WTC11 (cell line): ENCODE measurements around the gene TBL1XR1. TPM values are rescaled to one million over a fixed set of nuclear protein-coding genes. Genes with fewer than 3 reads are reported as not detected.

Source experiments
- ATAC-seq: fragments of 200-7000 bp; cut with Tn5 transposase; 2 replicates; pipeline ENCODE4 v1.10.0; 2021; ENCODE audit warnings: mild to moderate bottlenecking, moderate library complexity
- CTCF ChIA-PET: fragments of 300-600 bp; sonication (Branson Sonifier 250); formaldehyde crosslinking; loops from one replicate; lab custom pipeline; 2021; ENCODE audit warnings: antibody characterized with exemption; lab: Charles Lee
- POLR2A ChIA-PET: fragments of 350-600 bp; sonication (Branson Sonifier 250); formaldehyde crosslinking; loops from one replicate; lab custom pipeline; 2021; ENCODE audit warnings: antibody characterized with exemption; lab: Charles Lee
- DNase-seq: peaks from one replicate; pipeline ENCODE4 v3.0.0; 2021; ENCODE audit warnings: low spot score
- H3K27ac Mint-ChIP-seq: 2 replicates; pipeline ENCODE4 v1.8.0; 2021; ENCODE audit warnings: mixed read lengths
- H3K27me3 Mint-ChIP-seq: 2 replicates; pipeline ENCODE4 v1.8.0; 2021; ENCODE audit warnings: low read depth, mild to moderate bottlenecking, moderate library complexity, mixed read lengths
- H3K36me3 Mint-ChIP-seq: 2 replicates; pipeline ENCODE4 v1.8.0; 2021; ENCODE audit warnings: mixed read lengths
- H3K4me1 Mint-ChIP-seq: 2 replicates; pipeline ENCODE4 v1.8.0; 2022; ENCODE audit warnings: mixed read lengths
- H3K4me3 Mint-ChIP-seq: 2 replicates; pipeline ENCODE4 v1.8.0; 2021; ENCODE audit warnings: mild to moderate bottlenecking, moderate library complexity, mixed read lengths
- H3K9me3 Mint-ChIP-seq: 2 replicates; pipeline ENCODE4 v1.8.0; 2021; ENCODE audit warnings: mixed read lengths
- CBFB ChIP-seq: sonication (generic); formaldehyde crosslinking; IDR thresholded peaks from 2 replicates; pipeline ENCODE4 v1.8.1; 2022; ENCODE audit warnings: mild to moderate bottlenecking, low read depth, missing genetic modification reagents
- E2F5 ChIP-seq: sonication (generic); formaldehyde crosslinking; IDR thresholded peaks from 2 replicates; pipeline ENCODE4 v1.8.1; 2022; ENCODE audit warnings: mild to moderate bottlenecking, moderate library complexity, missing genetic modification reagents
- ESRRA ChIP-seq: sonication (generic); formaldehyde crosslinking; IDR thresholded peaks from 2 replicates; pipeline ENCODE4 v1.8.1; 2022; ENCODE audit warnings: mild to moderate bottlenecking, missing genetic modification reagents, borderline replicate concordance
- FOXJ3 ChIP-seq: sonication (generic); formaldehyde crosslinking; IDR thresholded peaks from 2 replicates; pipeline ENCODE4 v1.9.0; 2021; ENCODE audit warnings: missing genetic modification reagents, mild to moderate bottlenecking, borderline replicate concordance
- JAZF1 ChIP-seq: fragments of 250-450 bp; sonication (Bioruptor Pico); IDR thresholded peaks from 2 replicates; pipeline ENCODE4 v1.9.0; 2021; ENCODE audit warnings: moderate library complexity, mild to moderate bottlenecking, inconsistent platforms
- MXD4 ChIP-seq: fragments of 250-450 bp; sonication (Bioruptor Pico); IDR thresholded peaks from 2 replicates; pipeline ENCODE4 v1.8.0; 2021; ENCODE audit warnings: mild to moderate bottlenecking, moderate library complexity, borderline replicate concordance
- MYBL2 ChIP-seq: sonication (generic); formaldehyde crosslinking; IDR thresholded peaks from 2 replicates; pipeline ENCODE4 v1.8.1; 2023; ENCODE audit warnings: mild to moderate bottlenecking, moderate library complexity, missing genetic modification reagents
- NR1H2 ChIP-seq: sonication (generic); formaldehyde crosslinking; IDR thresholded peaks from 2 replicates; pipeline ENCODE4 v1.9.0; 2021; ENCODE audit warnings: mild to moderate bottlenecking, moderate library complexity, missing genetic modification reagents
- NR2C2 ChIP-seq: sonication (generic); formaldehyde crosslinking; IDR thresholded peaks from 2 replicates; pipeline ENCODE4 v1.8.0; 2022; ENCODE audit warnings: mild to moderate bottlenecking, missing genetic modification reagents
- PRRX2 ChIP-seq: fragments of 250-450 bp; sonication (Bioruptor Pico); IDR thresholded peaks from 2 replicates; pipeline ENCODE4 v1.8.0; 2021; ENCODE audit warnings: mild to moderate bottlenecking
- SMAD3 ChIP-seq: sonication (generic); formaldehyde crosslinking; IDR thresholded peaks from 2 replicates; pipeline ENCODE4 v1.8.0; 2022; ENCODE audit warnings: missing genetic modification reagents, mild to moderate bottlenecking, borderline replicate concordance
- SMAD4 ChIP-seq: sonication (generic); formaldehyde crosslinking; IDR thresholded peaks from 2 replicates; pipeline ENCODE4 v1.8.0; 2022; ENCODE audit warnings: mild to moderate bottlenecking, missing genetic modification reagents
- TEAD4 ChIP-seq: sonication (generic); formaldehyde crosslinking; IDR thresholded peaks from 2 replicates; pipeline ENCODE4 v1.8.0; 2022; ENCODE audit warnings: mild to moderate bottlenecking, missing genetic modification reagents
- TP53 ChIP-seq: sonication (generic); formaldehyde crosslinking; IDR thresholded peaks from 2 replicates; pipeline ENCODE4 v1.8.1; 2023; ENCODE audit warnings: mild to moderate bottlenecking, missing genetic modification reagents
- ZNF121 ChIP-seq: sonication (generic); formaldehyde crosslinking; IDR thresholded peaks from 2 replicates; pipeline ENCODE4 v1.8.0; 2023; ENCODE audit warnings: missing genetic modification reagents
- ZNF263 ChIP-seq: sonication (generic); formaldehyde crosslinking; IDR thresholded peaks from 2 replicates; pipeline ENCODE4 v1.8.1; 2022; ENCODE audit warnings: low read depth, mild to moderate bottlenecking, moderate library complexity, missing genetic modification reagents
- ZNF317 ChIP-seq: sonication (generic); formaldehyde crosslinking; IDR thresholded peaks from 2 replicates; pipeline ENCODE4 v1.8.1; 2023; ENCODE audit warnings: low read depth, mild to moderate bottlenecking, moderate library complexity, missing genetic modification reagents, borderline replicate concordance
- total RNA-seq: library from RNA; stranded (reverse); gene quantifications from 3 replicates; pipeline ENCODE4 v1.2.3, GENCODE V29; 2021
- TF ChIP-seq, protein P1 (sequence below): sonication (generic); formaldehyde crosslinking; IDR thresholded peaks from 2 replicates; pipeline ENCODE4 v1.8.1; 2022; ENCODE audit warnings: low read depth, mild to moderate bottlenecking, moderate library complexity, missing genetic modification reagents, borderline replicate concordance
- TF ChIP-seq, protein P2 (sequence below): fragments of 200-600 bp; IDR thresholded peaks from 2 replicates; pipeline ENCODE4 v1.8.0; 2022; ENCODE audit warnings: antibody characterized with exemption
- TF ChIP-seq, protein P3 (sequence below): sonication (generic); formaldehyde crosslinking; IDR thresholded peaks from 2 replicates; pipeline ENCODE4 v1.8.1; 2023; ENCODE audit warnings: mild to moderate bottlenecking, missing genetic modification reagents
- TF ChIP-seq, protein P4 (sequence below): fragments of 250-450 bp; sonication (Bioruptor Pico); conservative IDR thresholded peaks from 2 replicates; pipeline ENCODE4 v1.9.0; 2021; ENCODE audit warnings: mild to moderate bottlenecking
- TF ChIP-seq, protein P5 (sequence below): fragments of 250-450 bp; sonication (Bioruptor Pico); IDR thresholded peaks from 2 replicates; pipeline ENCODE4 v1.9.0; 2021; ENCODE audit warnings: mild to moderate bottlenecking

TBL1XR1 gene
- total RNA-seq, 1 experiment from 2014 or later: 148 TPM

- Mint-ChIP-seq H3K27me3 (no peaks in the 10 kb centered on the region), H3K4me3 (no peak overlapping the region), H3K27ac (peak overlapping the region; percentile 66; the same call in 1 of the 2 replicates), H3K4me1 (peaks cover 50% of the 10 kb centered on the region), H3K36me3 (peaks cover 9% of the 10 kb centered on the region), H3K9me3 (peaks cover 3% of the 10 kb centered on the region; the same call in 1 of the 2 replicates)
- ChIA-PET CTCF (no interaction called here), POLR2A (no interaction called here)
- no peak for DNase-seq
- no peak for ATAC-seq
- TF ChIP-seq SMAD4 (no peak), NR2C2 (no peak), FOXJ3 (CRISPR knock-in tag) (no peak), MYBL2 (CRISPR knock-in tag) (no peak), TEAD4 (no peak), JAZF1 (no peak), MXD4 (CRISPR knock-in tag) (no peak), ZNF263 (CRISPR knock-in tag) (no peak), ESRRA (CRISPR knock-in tag) (no peak), TP53 (CRISPR knock-in tag) (no peak), PRRX2 (CRISPR knock-in tag) (no peak), ZNF121 (CRISPR knock-in tag) (no peak), CBFB (CRISPR knock-in tag) (no peak)
- TF ChIP-seq, protein P1, sequence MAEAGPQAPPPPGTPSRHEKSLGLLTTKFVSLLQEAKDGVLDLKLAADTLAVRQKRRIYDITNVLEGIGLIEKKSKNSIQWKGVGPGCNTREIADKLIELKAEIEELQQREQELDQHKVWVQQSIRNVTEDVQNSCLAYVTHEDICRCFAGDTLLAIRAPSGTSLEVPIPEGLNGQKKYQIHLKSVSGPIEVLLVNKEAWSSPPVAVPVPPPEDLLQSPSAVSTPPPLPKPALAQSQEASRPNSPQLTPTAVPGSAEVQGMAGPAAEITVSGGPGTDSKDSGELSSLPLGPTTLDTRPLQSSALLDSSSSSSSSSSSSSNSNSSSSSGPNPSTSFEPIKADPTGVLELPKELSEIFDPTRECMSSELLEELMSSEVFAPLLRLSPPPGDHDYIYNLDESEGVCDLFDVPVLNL: no peak
- TF ChIP-seq, protein P2, sequence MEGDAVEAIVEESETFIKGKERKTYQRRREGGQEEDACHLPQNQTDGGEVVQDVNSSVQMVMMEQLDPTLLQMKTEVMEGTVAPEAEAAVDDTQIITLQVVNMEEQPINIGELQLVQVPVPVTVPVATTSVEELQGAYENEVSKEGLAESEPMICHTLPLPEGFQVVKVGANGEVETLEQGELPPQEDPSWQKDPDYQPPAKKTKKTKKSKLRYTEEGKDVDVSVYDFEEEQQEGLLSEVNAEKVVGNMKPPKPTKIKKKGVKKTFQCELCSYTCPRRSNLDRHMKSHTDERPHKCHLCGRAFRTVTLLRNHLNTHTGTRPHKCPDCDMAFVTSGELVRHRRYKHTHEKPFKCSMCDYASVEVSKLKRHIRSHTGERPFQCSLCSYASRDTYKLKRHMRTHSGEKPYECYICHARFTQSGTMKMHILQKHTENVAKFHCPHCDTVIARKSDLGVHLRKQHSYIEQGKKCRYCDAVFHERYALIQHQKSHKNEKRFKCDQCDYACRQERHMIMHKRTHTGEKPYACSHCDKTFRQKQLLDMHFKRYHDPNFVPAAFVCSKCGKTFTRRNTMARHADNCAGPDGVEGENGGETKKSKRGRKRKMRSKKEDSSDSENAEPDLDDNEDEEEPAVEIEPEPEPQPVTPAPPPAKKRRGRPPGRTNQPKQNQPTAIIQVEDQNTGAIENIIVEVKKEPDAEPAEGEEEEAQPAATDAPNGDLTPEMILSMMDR: no peak
- TF ChIP-seq, protein P3, sequence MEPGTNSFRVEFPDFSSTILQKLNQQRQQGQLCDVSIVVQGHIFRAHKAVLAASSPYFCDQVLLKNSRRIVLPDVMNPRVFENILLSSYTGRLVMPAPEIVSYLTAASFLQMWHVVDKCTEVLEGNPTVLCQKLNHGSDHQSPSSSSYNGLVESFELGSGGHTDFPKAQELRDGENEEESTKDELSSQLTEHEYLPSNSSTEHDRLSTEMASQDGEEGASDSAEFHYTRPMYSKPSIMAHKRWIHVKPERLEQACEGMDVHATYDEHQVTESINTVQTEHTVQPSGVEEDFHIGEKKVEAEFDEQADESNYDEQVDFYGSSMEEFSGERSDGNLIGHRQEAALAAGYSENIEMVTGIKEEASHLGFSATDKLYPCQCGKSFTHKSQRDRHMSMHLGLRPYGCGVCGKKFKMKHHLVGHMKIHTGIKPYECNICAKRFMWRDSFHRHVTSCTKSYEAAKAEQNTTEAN (CRISPR knock-in tag): no peak
Measured at GRCh38 chr3:177136741-177137140, 60.5 kb downstream of the TBL1XR1 start.

DNA sequence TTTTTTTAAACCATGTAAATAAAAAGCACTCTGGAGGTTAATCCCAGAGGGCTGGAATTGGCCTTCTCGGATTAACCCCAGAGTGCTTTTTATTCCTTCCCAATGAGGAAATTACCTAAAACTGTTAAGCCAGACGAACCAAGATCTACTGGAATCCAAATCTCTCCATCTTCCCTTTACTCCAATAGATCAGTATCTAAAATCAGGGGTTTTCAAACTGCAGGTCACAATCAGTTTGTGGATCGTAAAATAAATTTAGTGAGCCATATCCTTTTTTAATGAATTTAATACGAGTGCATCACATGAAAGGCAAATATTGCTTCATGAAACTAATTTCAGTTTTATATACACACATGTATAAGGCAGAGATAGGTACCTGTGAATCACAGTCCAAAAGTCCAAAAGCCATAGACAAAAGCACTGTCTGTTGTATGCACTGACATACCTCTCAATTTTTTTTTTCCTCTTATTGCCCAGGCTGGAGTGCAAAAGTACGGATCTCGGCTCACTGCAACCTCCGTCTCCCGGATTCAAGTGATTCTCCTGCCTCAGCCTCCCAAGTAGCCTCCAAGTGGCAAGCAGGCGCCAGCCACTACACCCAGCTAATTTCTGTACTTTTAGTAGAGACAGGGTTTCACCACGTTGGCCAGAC, 61.3 kb downstream of the TBL1XR1 start:
- Mint-ChIP-seq H3K4me3 (no peak overlapping the region), H3K4me1 (peaks cover 54% of the 10 kb centered on the region), H3K27ac (peak overlapping the region; percentile 7; the same call in 1 of the 2 replicates), H3K36me3 (peaks cover 9% of the 10 kb centered on the region)
- ATAC-seq: no peak
- POLR2A ChIA-PET: interaction anchor here (0.6 to 0.7 kb wide), 2 partner anchors 21 to 416 kb away, joined by 3 read pairs; no protein-coding TSS in a partner anchor
- TF ChIP-seq, protein P4, sequence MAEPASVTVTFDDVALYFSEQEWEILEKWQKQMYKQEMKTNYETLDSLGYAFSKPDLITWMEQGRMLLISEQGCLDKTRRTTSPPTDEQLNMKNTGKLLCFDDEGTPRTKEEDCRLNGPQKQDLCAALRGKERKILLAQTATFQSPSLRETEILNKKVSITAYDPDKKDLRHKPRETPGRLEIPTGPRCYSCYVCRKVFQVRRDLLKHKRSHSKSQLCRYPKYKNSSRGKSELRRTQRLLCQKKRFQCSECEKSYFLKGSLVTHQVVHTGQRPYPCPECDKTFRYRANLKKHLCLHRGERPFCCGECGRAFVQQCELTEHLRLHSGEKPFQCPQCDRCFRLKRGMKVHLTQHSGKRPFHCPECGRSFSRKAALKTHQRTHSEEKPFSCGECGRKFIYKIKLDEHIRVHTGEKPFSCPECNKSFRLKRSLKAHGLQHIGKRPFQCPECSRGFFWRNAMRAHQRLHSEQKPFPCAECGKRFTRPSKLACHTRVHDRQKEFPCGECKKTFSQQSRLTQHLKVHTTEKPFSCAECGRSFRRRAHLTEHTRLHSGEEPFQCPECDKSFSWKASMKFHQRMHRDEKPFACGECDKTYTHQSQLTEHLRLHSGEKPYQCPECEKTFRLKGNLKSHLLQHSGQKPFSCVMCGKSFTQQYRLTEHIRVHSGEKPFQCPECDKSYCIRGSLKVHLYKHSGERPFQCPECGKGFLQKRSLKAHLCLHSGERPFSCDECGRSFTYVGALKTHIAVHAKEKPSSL (CRISPR knock-in tag): no peak
- TF ChIP-seq, protein P5, sequence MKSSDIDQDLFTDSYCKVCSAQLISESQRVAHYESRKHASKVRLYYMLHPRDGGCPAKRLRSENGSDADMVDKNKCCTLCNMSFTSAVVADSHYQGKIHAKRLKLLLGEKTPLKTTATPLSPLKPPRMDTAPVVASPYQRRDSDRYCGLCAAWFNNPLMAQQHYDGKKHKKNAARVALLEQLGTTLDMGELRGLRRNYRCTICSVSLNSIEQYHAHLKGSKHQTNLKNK (CRISPR knock-in tag): no peak
- no peak for TF ChIP-seq NR1H2 (CRISPR knock-in tag)
- peak; percentile 56; the same call in 1 of the 2 replicates for TF ChIP-seq ZNF317 (CRISPR knock-in tag)
- no peak for TF ChIP-seq CBFB (CRISPR knock-in tag)
- no peak for TF ChIP-seq SMAD3 (CRISPR knock-in tag)
- TF ChIP-seq E2F5: no peak
- TF ChIP-seq, all 79 proteins: peak for 1
- H3K9me3 Mint-ChIP-seq: peaks cover 3% of the 10 kb centered on the region; the same call in 1 of the 2 replicates
- DNase-seq: no peak
- H3K27me3 Mint-ChIP-seq: no peaks in the 10 kb centered on the region
- CTCF ChIA-PET: no interaction called here
